Activated naive CD8-positive, alpha-beta T cell treated with anti-CD3 and anti-CD28 coated beads, Interleukin-2, amount 50 U/mL, for 24 hours (primary cell): ENCODE measurements around the gene APBA3.

Experiments used
- ATAC-seq: fragments of 150-1000 bp; cut with Tn5 transposase; one replicate; pipeline ENCODE4 v1.10.0; 2021
- DNase-seq: peaks from one replicate; pipeline ENCODE4 v3.0.0; 2021
- H3K27ac Mint-ChIP-seq: one replicate; pipeline ENCODE4 v1.8.0; 2021; ENCODE audit warnings: mild to moderate bottlenecking, mixed read lengths
- H3K27me3 Mint-ChIP-seq: one replicate; pipeline ENCODE4 v1.8.0; 2021; ENCODE audit warnings: mixed read lengths
- H3K36me3 Mint-ChIP-seq: one replicate; pipeline ENCODE4 v1.8.0; 2021; ENCODE audit warnings: low read depth, mixed read lengths
- H3K4me1 Mint-ChIP-seq: one replicate; pipeline ENCODE4 v1.8.0; 2021; ENCODE audit warnings: mixed read lengths
- H3K4me3 Mint-ChIP-seq: one replicate; pipeline ENCODE4 v1.8.0; 2021; ENCODE audit warnings: mild to moderate bottlenecking, moderate library complexity, mixed read lengths
- H3K9me3 Mint-ChIP-seq: one replicate; pipeline ENCODE4 v1.8.0; 2021; ENCODE audit warnings: mixed read lengths

The APBA3 gene

DNA sequence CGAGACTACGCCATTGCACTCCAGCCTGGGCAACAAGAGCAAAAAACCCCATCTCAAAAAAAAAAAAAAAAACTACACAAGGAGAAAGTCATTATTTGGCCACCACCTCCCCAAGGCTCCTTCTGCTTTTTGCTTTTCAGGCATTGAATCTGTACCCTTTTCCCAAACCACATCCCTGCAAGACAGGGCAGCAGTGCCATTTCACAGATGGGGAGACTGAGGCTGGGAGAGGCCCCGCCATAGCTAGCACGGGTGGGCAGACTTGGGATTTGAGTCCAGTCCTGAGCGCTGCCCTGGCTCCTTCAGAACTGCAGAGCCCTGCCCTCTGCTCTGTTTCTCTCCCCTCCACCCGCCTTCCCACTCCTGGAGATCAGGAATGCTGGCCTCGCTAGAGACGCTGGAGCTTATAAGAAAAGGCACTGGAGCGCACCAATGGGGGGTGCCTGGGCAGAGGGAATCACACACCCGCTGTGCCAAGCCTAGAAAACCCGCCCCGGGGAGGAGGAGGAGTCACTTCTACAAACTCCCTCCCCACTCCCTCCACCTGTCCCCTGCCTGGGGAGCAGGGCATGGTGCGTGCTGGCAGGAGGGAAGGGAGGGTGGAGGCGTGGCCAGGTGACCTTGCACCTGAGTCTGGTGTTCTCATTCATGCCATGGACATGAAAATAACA lies 35.7 kb downstream of the APBA3 start:
- Mint-ChIP-seq H3K36me3 (no peaks in the 10 kb centered on the region), H3K4me3 (no peak overlapping the region), H3K4me1 (peaks cover 9% of the 10 kb centered on the region), H3K27ac (no peak overlapping the region), H3K9me3 (no peaks in the 10 kb centered on the region), H3K27me3 (peaks cover 10% of the 10 kb centered on the region)
- DNase-seq, result no peak
- no peak for ATAC-seq

DNA sequence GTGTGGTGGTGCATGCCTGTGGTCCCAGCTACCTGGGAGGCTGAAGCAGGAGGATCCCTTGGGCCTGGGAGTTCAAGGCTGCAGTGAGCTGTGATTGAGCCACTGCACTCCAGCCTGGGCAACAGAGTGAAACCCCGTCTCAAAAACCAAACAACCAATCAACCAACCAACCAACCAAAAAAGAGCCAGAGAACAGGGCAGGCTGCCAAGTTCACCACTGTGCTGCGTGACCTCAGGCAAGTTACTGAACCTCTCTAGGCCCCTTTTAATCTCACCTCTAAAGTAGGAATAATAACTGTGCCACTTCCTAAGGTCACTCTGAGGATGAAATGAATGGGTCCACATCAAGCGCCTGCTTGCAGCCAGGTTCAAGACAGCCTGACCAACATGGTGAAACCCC lies 36.4 kb downstream of the APBA3 start:
- H3K36me3 Mint-ChIP-seq, result no peaks in the 10 kb centered on the region
- DNase-seq (no peak), ATAC-seq (no peak)
- H3K9me3 Mint-ChIP-seq, result no peaks in the 10 kb centered on the region
- peaks cover 9% of the 10 kb centered on the region for H3K4me1 Mint-ChIP-seq
- no peak overlapping the region for H3K27ac Mint-ChIP-seq
- H3K4me3 Mint-ChIP-seq, result no peak overlapping the region
- H3K27me3 Mint-ChIP-seq, result peaks cover 12% of the 10 kb centered on the region

DNA sequence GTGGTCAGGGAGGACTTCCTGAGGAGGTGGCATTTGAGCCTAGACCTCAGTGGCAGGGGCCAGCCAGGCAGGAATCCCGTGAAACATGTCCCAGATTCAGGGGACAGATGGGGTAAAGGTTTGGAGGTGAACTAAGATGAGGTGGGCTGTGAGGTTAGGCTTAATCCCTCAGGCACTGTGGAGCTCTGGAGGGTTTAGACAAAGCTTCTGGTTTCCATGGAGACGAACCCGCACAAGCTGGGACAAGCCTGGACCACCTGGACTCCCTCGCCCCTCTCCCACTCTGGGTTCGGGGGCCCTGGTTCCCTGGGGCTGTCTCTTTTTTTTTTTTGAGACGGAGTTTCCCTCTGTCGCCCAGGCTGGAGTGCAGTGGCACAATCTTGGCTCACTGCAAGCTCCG lies 37.6 kb downstream of the APBA3 start:
- H3K27me3 Mint-ChIP-seq, result peaks cover 13% of the 10 kb centered on the region
- H3K4me3 Mint-ChIP-seq, result no peak overlapping the region
- H3K4me1 Mint-ChIP-seq, result peaks cover 12% of the 10 kb centered on the region
- DNase-seq (no peak), ATAC-seq (no peak)
- H3K9me3 Mint-ChIP-seq, result no peaks in the 10 kb centered on the region
- H3K27ac Mint-ChIP-seq, result no peak overlapping the region
- no peaks in the 10 kb centered on the region for H3K36me3 Mint-ChIP-seq

DNA sequence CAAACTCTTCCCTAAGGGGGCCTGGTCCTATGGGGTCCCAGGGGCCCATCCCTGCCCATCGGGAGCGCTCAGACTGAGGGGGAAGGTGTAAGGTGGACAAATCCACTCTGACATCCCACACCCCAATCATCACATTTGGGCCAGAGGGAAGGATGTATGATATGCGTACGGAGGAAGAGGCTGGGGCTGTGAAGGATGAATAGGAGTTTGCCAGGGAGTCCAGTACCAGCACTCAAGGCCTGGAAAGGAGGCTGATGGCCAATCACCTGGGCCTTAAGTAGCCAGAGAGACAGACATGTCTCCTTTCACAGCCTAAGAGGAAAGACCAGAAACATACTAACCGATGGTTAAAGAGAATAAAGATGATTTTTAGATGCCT lies 38.4 kb downstream of the APBA3 start:
- ATAC-seq, result no peak
- H3K27me3 Mint-ChIP-seq, result peaks cover 13% of the 10 kb centered on the region
- no peak for DNase-seq
- H3K27ac Mint-ChIP-seq, result no peak overlapping the region
- peaks cover 10% of the 10 kb centered on the region for H3K4me1 Mint-ChIP-seq
- no peaks in the 10 kb centered on the region for H3K9me3 Mint-ChIP-seq
- no peak overlapping the region for H3K4me3 Mint-ChIP-seq
- H3K36me3 Mint-ChIP-seq, result no peaks in the 10 kb centered on the region

DNA sequence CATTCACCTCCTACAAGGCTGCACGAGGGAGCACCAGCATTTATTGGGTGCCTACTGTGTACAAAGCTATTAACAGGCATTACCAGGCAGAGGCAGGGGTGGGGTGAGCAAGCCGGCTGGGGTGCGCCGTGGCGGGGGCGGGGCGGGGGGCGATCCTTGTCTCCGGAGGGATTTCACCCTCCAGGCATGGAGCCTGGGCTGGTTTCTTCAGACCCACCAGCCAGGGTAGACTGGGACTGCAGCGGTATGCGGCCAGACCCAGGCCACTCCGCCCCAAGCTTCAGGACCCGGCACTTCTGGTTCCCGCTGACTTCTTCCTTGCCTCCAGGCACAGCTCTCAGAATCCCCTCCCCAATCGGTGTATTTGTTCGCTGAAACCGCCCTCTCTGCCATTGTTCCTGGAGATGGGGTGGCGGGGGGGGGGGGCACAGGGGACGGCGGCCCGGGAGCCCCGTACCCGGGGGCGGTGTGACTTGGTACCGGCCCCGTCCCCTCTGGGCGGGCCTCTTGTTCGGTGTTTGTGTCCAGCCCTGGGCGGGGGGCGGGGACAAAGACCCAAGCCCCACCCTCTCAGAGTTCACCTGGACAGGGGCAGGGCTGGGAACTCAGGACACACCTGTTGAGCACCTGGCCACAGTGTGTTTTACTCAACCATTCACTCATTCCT lies 38.9 kb downstream of the APBA3 start:
- H3K27me3 Mint-ChIP-seq, result peaks cover 13% of the 10 kb centered on the region
- DNase-seq (no peak), ATAC-seq (no peak)
- no peaks in the 10 kb centered on the region for H3K36me3 Mint-ChIP-seq
- H3K4me1 Mint-ChIP-seq, result peaks cover 10% of the 10 kb centered on the region
- H3K9me3 Mint-ChIP-seq, result no peaks in the 10 kb centered on the region
- peak overlapping the region; percentile 29 for H3K4me3 Mint-ChIP-seq
- H3K27ac Mint-ChIP-seq, result no peak overlapping the region

DNA sequence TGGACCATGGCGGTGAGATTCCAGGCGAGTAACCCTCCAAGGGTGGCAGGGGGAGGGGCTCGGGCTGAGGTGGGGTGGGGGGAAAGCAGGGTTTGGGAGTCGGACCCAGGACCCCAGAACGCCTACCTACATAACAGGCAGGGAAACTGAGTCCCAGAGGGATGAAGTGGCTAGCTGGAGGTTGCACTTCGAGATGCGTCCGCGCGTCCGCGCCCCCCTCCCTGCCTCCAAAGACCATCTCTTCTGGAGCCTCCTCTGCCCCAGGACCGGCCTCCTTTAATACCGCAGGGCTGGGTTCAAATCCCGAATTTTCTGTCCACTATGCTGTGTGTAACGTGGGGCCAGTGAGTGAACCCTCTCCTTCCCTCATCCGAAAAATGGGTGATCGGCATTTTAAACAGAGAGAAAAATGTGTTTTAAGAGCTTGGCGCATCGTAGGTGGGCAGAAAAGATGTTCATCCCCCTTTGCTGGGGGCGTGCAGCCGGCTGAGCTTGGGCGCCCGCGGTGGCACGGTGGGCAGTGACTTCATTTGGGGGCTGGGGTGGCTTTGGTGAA lies 39.5 kb downstream of the APBA3 start:
- no peaks in the 10 kb centered on the region for H3K9me3 Mint-ChIP-seq
- H3K36me3 Mint-ChIP-seq, result no peaks in the 10 kb centered on the region
- peaks cover 10% of the 10 kb centered on the region for H3K4me1 Mint-ChIP-seq
- no peak overlapping the region for H3K27ac Mint-ChIP-seq
- DNase-seq (no peak), ATAC-seq (no peak)
- peak overlapping the region; percentile 49 for H3K4me3 Mint-ChIP-seq
- peaks cover 13% of the 10 kb centered on the region for H3K27me3 Mint-ChIP-seq

DNA sequence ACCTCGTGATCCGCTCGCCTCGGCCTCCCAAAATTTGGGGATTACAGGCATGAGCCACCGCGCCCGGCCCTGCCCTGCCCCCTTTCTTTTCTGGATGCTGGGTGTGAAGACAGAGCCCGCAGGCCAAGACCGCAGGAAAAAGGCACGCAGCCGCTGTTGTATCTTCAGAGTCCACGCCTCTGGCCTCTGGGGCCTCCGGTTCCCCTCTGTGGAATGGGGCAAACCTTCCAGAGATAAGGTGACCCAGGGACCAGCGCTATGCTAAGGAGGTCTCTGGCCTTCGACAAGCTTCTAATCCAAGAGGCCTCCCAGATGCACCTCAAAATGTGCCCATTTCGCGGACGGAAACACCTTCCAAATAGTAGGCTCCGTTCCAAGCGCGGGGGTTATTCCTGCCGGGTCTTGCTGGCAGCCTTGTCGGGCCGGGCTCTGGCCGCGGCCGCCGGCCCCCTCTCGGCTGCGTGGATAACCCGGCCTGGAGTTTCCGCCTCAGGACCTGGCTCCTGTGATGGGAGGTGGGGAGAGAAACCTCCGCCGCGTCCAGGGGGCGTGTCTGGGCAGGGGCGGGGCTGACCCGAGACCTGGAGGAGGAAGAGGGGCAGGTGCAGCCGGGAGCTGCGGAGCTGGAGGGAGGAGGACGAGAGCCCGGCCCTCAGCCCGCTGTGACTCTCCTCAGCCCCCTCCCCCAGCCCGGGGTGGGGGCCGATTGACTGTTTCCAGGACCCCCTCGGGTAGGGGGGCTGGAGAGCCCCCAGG lies 40.2 kb downstream of the APBA3 start:
- Mint-ChIP-seq H3K4me3 (peak overlapping the region; percentile 49), H3K27me3 (peaks cover 13% of the 10 kb centered on the region)

DNA sequence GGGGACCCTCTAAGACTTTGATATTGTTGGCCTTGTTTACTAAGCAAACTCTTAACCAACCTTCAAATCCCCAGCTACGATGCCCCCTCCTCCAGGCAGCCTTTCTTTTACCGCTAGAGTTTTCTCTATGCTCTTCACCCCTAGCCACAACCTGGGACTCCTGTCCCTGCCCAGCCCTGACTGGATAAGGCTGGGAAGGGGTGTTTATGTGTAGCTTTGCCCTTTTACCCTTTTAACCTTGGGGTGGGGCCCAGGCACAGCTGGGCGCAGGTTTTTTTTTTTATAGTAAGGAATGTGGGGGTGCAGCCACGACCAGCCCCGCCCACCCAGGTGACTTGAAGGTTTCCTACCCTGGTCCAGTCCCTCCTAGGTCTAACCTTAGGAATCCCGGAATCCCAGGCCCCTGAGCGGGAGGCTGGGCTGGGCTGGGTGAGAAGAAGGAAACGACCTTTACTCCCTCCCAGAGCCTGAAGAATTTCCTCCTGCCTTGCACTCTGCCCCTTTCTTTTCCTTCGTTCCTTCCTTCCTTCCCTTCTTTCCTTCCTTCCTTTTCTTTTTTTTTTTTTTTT lies 41.1 kb downstream of the APBA3 start:
- H3K4me1 Mint-ChIP-seq, result peaks cover 10% of the 10 kb centered on the region
- no peak for ATAC-seq
- H3K27ac Mint-ChIP-seq, result no peak overlapping the region

More for the DNA sequence above, 40.2 kb downstream of the APBA3 start:
- peak; percentile 73 for ATAC-seq
- Mint-ChIP-seq H3K36me3 (no peaks in the 10 kb centered on the region), H3K9me3 (no peaks in the 10 kb centered on the region), H3K27ac (no peak overlapping the region), H3K4me1 (peaks cover 10% of the 10 kb centered on the region)
- peak; percentile 91 for DNase-seq

DNA sequence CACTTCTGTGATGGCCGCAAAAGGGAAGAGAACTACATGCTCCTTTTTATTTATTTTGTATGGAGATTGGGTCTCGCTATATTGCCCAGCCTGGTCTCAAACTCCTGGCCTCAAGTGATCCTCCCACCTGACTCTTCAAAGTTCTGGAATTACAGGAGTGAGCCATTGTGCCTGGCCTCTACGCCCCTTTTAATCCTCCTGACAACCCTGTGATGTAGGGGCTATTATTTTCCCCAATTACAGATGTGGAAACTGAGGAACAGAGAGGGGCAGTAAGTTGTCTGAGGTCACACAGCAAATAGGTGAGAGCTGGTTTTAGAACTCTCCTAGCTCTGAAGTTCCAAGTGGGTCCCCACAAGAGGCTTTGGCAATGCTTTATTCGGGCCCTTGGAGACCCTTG lies 41.6 kb downstream of the APBA3 start:
- no peak for DNase-seq
- Mint-ChIP-seq H3K9me3 (no peaks in the 10 kb centered on the region), H3K36me3 (no peaks in the 10 kb centered on the region), H3K4me1 (peaks cover 10% of the 10 kb centered on the region), H3K27ac (no peak overlapping the region), H3K27me3 (peaks cover 13% of the 10 kb centered on the region), H3K4me3 (no peak overlapping the region)
- no peak for ATAC-seq

More for the DNA sequence above, 41.1 kb downstream of the APBA3 start:
- Mint-ChIP-seq H3K4me3 (no peak overlapping the region), H3K27me3 (peaks cover 13% of the 10 kb centered on the region), H3K36me3 (no peaks in the 10 kb centered on the region), H3K9me3 (no peaks in the 10 kb centered on the region)
- no peak for DNase-seq

DNA sequence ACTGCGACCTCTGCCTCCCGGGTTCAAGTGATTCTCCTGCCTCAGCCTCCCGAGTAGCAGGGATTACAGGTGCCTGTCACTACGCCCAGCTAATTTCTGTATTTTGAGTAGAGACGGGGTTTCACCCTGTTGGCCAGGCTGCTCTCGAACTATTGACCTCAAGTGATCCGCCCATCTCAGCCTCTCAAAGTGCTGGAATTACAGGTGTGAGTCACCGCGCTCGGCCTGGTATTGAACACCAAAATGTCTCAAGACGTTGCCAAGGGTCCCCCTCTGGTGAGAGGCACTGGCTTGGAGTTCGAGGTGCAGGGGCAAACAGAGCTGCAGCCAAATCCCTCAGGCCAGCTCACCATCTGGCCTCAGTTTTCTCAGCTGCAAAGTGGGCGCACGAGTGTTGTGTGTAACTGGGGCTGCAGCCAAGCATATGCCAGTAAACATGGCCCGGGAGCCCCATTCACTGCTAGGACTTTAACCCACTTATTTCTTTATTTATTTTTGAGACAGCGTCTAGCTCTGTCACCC lies 45.3 kb downstream of the APBA3 start:
- H3K36me3 Mint-ChIP-seq, result no peaks in the 10 kb centered on the region

DNA sequence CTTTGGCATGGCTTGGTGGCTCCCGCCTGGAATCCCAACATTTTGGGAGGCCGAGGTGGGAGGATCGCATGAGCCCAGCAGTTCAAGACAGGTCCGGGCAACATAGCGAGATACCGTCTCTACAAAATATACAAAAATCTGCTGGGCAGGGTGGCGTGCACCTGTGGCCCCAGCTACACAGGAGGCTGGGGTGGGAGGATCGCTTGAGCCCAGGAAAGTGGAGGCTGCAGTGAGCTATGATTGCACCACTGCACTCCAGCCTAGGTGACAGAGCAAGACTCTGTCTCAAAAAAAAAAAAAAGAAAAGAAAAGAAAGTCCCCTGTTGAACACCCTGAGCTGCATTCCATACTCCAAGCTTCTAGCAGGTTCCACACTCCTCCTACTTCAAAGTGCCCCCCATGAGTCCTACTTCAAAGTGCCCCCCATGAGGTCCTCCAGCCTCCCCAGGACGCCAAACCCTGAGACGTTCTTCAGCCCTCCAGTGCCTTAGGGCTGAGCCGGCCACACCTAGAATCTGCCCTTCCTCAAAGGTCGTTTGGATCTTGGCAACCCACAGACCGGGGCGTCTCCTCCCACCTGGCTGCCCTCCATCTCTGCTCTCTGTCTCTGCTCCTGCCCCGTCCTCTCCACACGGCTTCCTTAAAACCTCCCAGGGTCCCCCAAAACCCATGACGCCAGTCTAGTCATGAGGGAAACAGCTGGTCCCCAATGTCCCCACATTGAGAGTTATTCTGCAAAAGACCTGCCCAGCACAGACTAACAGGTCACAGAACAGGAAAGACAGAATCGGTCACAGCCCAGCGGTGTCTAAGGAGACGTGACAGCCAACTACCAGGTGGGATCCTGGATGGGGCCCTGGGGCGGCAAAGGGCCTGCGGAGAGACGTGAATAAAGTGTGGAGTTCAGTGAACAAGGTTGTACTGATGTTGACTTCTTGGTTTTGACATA lies 48.6 kb downstream of the APBA3 start:
- no peaks in the 10 kb centered on the region for H3K9me3 Mint-ChIP-seq
- DNase-seq (no peak), ATAC-seq (no peak)
- no peak overlapping the region for H3K27ac Mint-ChIP-seq
- peaks cover 6% of the 10 kb centered on the region for H3K27me3 Mint-ChIP-seq
- H3K36me3 Mint-ChIP-seq, result no peaks in the 10 kb centered on the region
- peaks cover 4% of the 10 kb centered on the region for H3K4me1 Mint-ChIP-seq
- no peak overlapping the region for H3K4me3 Mint-ChIP-seq

More for the DNA sequence above, 45.3 kb downstream of the APBA3 start:
- H3K4me1 Mint-ChIP-seq, result peaks cover 9% of the 10 kb centered on the region
- H3K27ac Mint-ChIP-seq, result no peak overlapping the region
- H3K9me3 Mint-ChIP-seq, result no peaks in the 10 kb centered on the region
- DNase-seq, result no peak
- peaks cover 4% of the 10 kb centered on the region for H3K27me3 Mint-ChIP-seq
- H3K4me3 Mint-ChIP-seq, result no peak overlapping the region
- ATAC-seq, result no peak

DNA sequence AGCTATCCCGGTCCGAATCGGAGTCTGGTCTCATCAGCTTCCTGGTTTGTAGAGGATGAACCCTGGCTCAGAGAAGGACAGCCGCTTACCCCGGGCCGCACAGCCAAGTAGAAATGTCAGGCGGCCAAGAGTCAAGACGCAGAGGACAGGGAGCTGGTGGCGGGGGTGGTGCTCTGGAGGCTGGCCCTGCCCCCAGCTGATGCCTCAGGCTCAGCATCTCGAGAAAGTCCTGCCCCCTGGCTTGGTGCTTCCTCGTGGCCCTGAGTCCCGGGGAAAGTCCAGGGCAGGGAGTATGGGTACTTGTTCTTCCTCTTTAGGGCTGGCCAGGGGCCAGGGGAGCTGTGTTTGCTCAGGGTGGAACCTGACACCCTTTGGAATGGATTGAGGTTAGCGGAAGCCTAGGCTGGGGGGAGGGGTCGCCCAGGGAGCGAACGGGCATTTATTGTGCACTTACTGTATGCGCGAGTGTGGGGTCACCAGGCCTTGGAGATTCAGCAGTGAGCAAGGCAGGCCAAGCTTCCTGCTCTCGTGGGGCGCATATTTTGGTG lies 51.2 kb downstream of the APBA3 start:
- Mint-ChIP-seq H3K4me3 (no peak overlapping the region), H3K27me3 (peaks cover 7% of the 10 kb centered on the region), H3K36me3 (no peaks in the 10 kb centered on the region), H3K9me3 (no peaks in the 10 kb centered on the region), H3K4me1 (peaks cover 4% of the 10 kb centered on the region), H3K27ac (no peak overlapping the region)
- DNase-seq (no peak), ATAC-seq (no peak)

DNA sequence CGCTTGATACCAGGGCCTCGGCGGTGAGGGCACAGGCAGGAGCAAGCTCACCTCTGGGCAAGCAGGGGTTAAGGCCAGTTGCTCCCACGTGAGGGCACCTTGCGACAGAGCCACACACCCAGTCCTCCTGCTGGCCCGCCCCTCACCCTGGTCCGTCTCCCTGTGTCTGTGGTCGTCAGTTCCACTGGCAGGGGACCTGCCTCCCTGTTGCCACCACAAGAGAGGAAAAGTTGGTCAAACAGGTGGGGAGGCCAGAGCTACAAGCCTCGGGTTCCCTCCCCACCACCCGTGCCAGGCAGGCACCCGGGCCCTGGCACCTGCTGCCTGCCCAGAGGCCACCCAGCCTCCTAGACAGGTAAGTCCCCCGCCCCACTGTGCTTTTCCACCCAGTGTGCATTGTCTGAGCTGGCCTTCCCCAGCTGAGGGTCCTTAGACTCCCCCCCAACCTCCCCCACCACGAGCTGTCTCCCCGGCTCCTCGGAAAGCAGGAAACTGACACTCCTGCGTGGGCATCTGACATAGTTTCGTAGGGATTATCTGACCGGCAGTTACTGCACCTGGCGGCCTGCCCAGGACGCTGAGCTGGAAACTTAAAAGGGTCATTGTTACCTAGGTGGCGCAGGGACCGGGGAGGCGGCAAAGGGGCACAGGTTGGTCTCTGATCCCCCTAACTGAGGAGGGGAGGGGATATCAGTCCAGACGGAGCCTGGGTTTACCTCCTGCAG lies 53.1 kb downstream of the APBA3 start, which contains the start of gene TJP3:
Gene TJP3, plus strand, starts transcription at position 178 of the 725 bp plus-strand sequence. CDS start 20,049 bp downstream, outside the sequence.
- peaks cover 7% of the 10 kb centered on the region for H3K27me3 Mint-ChIP-seq

More for the DNA sequence above, 53.1 kb downstream of the APBA3 start, which contains the start of gene TJP3:
- no peaks in the 10 kb centered on the region for H3K36me3 Mint-ChIP-seq
- ATAC-seq (no peak), DNase-seq (no peak)
- H3K27ac Mint-ChIP-seq, result no peak within 1 kb of the TSS
- no peak within 1 kb of the TSS for H3K4me3 Mint-ChIP-seq
- H3K9me3 Mint-ChIP-seq, result no peaks in the 10 kb centered on the region
- H3K4me1 Mint-ChIP-seq, result peaks cover 4% of the 10 kb centered on the region
